Stimulated activated CD4-positive, alpha-beta T cell treated with anti-CD3 and anti-CD28 coated beads, Interleukin-4, amount 100 ng/mL, for 4 hours (primary cell): ENCODE data around the gene ANK3.

Experiments
- DNase-seq, 2 experiments: peaks; one replicate each; pipeline ENCODE4 v3.0.0-alpha.2; 2020

ANK3 gene

DNA sequence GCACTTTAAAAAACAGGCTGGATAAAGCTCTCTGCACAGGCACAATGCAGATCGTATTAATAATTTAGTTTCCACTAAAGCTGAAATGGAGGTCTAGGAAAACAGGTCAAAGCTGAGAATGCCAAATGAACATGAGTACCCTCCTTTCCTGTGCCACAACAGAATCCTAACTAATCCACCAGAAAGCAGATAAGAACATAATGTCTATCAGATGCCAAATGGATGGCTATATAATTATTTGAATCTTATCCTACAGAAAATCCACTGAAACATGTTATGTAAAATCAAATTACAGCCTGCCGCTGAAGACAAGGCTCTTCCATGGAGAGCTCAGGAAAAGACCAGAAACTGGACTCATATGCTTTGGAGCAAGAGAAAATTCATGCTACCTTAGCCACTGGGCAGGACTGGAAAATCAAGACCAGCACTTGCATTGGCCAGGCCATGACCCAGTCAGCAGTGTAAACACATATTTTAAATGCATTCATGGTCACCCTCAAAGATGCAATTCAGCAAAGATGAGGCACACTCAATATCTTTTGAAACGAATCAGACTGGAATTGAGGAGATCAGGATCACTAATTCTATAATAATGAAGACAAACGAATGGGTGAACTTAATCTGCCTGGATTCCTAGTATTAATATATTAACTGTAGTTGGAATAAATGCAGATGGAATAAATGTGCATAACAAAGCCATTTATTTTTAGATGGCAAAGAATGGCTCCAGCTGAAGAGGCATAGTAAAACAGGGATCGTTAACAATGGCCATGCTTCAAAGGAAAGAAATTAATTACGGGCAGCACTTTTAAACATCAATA is 13.2 kb downstream of the ANK3 start:
- no peak for DNase-seq

DNA sequence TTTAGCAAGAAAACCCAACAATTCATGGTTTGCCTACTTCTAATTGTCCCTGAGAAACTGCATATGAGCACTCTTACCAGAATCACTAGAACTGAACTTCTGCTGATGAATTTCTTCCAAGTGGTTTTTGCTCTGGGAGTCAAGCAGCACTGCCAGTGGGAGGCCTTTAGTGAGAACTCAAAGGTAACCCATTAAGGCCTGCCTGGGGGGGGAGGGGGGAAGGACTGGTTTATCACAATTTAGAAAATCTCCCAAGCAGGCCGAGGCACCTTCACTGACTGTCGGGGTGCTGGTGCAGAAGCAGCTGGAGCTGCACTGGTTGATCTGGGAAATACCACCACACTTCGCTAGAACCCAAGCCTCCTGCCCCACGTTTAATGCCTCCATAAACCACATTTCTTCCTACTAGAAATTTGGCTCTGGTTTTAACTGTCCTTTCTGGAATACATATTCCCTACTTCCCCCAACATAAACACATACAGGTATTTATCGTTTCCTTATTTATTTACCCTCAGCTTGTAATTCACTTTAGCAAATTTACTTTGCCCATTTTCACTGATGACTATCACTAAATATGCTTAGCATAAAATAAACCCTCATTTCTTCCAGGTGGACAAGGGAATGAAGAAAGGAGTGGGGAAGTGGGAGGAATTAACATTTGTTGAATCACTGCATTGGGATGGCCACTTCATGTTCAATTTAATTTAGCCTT is 14.2 kb downstream of the ANK3 start:
- no peak for DNase-seq

GRCh38 chr10:60374836-60375235 is 14.8 kb downstream of the ANK3 start:
- no peak for DNase-seq

DNA sequence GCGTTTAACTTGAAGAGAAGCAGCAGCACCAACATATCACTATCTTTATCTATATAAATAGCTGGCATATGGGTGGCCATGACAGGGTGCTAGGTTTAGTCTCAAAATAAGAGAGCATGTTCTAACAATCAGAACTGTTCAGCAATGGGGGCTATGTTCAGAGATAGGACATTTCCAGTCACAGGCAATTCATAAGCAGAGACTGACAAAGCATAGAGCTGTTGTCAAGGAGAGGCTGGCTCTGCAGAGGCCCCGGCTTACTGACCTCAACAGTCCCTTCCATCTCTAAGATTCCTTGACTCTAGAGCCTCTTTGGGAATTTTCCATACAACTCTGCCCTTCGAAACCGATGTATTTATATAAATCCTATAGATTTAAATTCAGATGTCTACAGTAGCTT is 17.2 kb downstream of the ANK3 start:
- DNase-seq, result no peak

GRCh38 chr10:60369547-60369930 is 20.1 kb downstream of the ANK3 start:
- DNase-seq, result no peak

DNA sequence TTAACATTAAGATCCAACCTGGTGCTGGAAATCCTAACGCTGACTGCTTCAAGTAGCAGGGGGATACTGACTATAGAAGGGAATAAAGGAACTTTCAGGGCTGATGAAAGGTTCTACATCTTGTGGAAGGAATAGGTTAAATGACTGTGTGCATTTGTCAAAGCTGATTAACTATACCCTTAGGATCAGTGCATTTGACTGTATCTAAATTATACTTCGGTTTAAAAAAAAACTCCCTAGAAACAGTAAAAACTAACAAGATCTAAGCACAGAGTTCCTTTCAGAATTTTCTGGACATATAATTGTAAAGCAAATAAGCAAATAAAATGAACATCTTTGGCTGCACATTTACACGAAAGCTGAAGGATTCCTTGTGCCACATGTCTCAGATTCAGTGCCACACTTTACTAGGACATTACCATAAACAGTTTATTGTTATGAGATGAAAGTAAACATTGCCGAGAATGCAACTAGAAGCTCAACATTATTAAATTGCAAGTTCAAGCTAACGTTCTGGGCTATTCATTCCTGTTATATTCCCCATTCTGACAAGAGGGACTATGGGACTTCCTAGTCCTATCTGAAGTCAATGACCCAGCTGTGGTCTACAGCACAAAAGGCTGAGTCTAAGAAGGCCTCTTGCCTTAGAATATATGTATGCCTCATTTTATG is 20.7 kb downstream of the ANK3 start:
- DNase-seq, result no peak

DNA sequence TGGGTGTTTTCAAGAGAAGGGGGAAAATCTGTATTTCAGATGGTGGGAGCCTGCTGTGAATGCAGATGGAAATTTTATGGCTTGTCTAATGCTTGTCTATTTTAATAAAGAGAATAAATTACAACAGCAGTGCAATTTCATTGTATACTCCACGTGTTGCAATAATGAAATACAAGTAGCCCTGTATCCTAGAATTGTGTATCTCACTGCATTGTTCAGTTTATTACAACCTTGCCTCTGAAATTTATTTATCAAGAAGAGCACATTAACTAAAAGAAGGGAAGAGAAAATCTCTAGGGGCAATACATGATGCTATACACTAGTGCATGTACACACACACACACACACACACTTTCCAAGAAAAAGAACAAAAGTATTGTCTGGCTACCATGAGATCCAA is 21.8 kb downstream of the ANK3 start:
- no peak for DNase-seq

DNA sequence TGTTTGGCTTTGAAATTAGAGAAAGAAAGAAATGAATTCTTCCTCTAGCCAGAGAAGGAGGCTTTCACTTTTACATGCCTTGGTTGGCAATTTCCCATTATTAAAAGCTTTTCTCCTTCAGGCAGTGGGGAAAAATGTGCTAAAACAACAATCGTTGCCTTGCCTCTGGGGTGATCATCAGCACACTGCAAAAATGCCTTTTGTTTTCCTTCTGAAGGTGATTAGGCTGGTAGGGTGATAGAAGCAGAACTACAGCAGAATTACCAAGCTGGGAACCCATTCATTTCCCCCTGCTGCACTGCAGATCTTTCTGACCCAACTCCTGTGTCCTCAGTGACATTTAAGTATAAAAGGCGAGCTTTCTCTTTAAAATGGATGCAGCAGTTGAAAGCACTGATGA is 22.2 kb downstream of the ANK3 start:
- no peak for DNase-seq

- DNase-seq, result no peak
Observed at GRCh38 chr10:60367024-60367423, 22.7 kb downstream of the ANK3 start.

- DNase-seq, result no peak
Observed at GRCh38 chr10:60363187-60363586, 26.5 kb downstream of the ANK3 start.

DNA sequence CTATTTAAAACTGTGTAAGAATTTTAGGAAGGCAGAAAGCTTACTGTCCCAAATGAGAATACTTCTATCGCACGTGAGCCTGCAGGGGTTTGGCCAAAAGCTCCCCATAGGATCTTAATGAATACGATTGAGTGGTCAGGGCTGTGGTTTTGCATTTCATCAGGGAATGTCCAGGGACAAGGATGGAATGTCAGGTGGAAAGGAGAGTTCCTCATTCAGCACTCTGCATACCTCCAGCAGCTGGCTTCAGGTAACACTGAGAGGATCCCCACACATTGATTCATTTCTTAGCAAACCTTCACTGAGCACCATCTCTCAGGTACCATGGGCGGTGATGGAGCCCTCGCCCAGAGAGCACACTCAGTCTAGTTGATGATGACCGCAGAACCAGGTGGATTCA is 27.2 kb downstream of the ANK3 start:
- no peak for DNase-seq

- no peak for DNase-seq
Observed at GRCh38 chr10:60359066-60359465, 30.6 kb downstream of the ANK3 start.

- DNase-seq, result no peak
Observed at GRCh38 chr10:60358282-60358681, 31.4 kb downstream of the ANK3 start.

DNA sequence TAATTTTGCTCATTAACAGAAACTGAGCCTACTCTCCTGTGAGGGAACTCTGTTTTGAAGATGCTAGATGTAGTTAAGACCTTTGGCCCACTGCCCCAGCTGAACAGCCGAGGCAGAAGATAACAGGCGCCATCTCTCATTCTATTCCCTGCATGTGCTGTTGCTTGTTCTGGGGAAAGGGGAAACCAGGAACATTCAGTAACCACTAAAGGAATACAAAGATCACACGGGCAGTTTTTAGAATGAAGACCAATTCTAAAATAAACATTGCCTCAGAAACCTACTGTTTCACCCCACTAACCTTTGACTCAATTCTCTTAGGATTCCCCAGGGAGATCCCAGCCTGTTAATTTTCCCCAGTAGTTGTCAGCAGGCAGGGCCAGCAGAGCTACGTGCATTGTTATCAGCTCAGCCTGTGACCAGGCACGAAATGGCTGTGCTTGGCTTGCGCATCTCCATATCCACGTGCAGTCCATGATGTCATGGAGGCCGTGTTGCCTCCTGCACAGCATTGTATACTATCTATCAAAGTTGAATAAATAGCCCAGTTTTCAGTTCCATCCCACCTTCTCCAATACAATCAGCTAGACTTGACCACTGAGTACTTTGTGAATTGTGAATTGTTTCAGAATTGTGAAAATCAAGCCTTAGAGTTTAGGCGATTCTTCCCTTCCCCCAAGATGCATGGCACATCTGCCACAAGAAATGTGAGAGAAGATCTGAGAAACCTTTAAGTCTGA is 36.0 kb downstream of the ANK3 start:
- no peak for DNase-seq

DNA sequence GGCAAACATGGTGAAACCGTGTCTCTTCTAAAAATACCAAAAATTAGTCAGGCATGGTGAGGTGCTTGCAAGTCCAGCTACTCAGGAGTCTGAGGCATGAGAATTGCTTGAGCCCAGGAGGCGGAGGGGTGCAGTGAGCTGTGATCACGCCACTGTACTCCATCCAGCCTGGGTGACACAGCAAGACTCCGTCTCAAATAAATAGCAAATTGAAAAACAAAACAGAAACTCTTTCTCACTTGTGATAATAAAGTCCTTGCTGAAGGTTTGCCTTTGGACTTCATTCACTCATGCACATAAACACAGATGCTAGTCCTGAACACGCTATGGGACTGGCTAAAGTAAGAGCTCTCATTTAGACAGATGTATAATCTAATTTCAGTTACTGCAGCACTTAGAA is 37.6 kb downstream of the ANK3 start:
- no peak for DNase-seq

DNA sequence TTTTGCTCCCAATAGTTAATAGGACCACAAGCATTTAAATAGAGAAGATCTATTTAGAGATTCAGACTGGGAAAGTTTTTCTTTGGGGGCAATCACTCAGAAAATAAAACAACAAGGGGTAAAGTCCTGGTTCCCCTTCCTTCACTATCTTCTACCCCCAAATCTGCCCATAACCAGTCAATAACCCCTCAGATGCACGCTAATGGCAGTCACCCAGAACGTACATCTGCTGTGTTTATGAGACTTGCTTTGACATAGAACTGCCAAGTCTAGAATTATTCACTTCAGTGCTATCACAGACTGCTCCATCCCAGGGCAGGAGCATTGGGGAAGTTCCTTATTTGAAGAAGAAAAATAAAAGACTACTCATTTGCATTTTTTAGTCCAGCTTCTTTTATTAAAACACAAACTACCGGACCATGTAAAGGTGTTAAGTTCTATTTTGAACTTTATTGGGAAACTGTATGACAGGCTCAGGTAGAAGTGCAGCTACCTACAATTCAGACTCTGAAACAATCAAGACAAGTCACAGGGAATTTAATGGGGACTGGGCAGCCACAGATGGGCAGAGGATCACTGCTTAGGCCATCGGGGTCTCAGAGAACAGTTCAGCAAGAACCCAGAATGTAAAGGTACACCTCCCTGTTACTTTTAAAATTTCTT is 38.4 kb downstream of the ANK3 start:
- DNase-seq, result no peak

- DNase-seq, result no peak
Observed at GRCh38 chr10:60350400-60350799, 39.3 kb downstream of the ANK3 start.

- no peak for DNase-seq
Observed at GRCh38 chr10:60349426-60349825, 40.2 kb downstream of the ANK3 start.

DNA sequence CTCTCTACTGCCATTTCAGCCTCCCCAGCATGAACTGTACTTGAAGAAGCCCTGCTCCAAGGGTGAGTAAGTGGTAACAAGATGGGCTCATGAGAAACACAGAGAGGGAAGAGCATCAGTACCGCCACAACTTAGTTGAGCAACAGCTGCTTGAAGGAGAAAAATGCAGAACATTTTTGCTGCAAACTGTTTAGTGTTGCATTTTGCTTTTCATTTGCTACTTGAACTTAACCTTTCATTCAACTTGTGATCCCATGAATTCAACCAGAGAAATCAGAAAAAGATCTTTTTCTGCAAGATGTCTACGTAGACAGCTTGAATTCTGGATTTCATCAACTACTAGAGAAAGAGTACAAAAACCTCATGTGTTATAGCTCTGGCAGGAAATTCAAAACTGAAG is 40.7 kb downstream of the ANK3 start:
- no peak for DNase-seq

DNA sequence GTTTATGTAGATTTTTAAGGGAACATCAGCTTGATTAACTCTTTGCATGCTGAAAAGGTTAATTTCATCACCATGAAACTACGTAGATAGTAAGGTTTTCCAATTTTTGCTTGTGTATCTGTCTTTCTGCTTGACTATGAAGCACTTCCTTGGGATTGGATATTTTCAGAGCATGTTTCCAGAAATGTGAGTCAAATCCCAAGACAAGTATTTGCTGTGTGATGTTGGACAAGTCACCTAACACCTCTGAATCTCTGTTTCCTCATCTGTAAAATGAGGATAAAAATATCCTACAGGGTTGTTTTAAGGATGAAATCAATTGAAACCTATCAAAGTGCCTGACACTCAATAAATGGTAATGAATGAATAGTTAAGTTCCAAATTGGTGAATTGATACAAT is 42.4 kb downstream of the ANK3 start:
- DNase-seq, result no peak

- no peak for DNase-seq
Observed at GRCh38 chr10:60346661-60347060, 43.0 kb downstream of the ANK3 start.

DNA sequence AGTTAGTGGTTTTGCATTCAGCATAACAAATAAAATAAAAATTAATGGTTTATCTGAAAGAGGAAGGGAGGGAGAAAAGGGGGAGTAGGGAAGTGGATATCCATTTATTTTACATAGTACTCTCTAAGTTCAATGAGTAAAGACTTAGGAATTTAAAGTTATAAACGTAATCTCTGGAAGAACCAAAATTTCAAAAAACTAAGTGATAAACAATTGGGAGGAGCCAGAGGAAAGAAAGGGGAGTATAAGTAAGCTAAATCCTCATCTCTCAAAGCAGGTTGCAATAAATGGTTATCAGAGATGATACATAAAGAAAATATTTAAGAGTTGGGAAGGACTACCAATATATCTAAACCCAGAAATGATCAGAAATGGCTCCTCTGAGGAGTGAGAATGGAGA is 46.4 kb downstream of the ANK3 start:
- no peak for DNase-seq

- no peak for DNase-seq
Observed at GRCh38 chr10:60341969-60342368, 47.7 kb downstream of the ANK3 start.
